SU-DHL-6 (cell line): Measurements from ENCODE around the gene ATIC.

Source experiments
- H2AFZ ChIP-seq: fragments of 200-600 bp; sonication (generic); 2 replicates; pipeline ENCODE4 v1.6.1; 2014; ENCODE audit warnings: low read depth, mild to moderate bottlenecking, moderate library complexity, mixed read lengths, antibody characterized with exemption, low read length; ENCODE audit not compliant: severe bottlenecking
- H3F3A ChIP-seq: fragments of 200-600 bp; shearing (Covaris generic); 2 replicates; pipeline ENCODE4 v1.6.0; 2016; ENCODE audit warnings: antibody characterized with exemption, mild to moderate bottlenecking; ENCODE audit not compliant: insufficient read depth
- H3K27ac ChIP-seq: fragments of 200-600 bp; sonication (generic); 2 replicates; pipeline ENCODE4 v1.5.1; 2016; ENCODE audit warnings: low read depth, mild to moderate bottlenecking, low read length, moderate library complexity, mixed read lengths
- H3K27me3 ChIP-seq: fragments of 200-600 bp; sonication (generic), shearing (Covaris generic); 2 replicates; pipeline ENCODE4 v1.6.0; 2014; ENCODE audit warnings: mild to moderate bottlenecking, low read length
- H3K36me3 ChIP-seq: fragments of 200-600 bp; sonication (generic); 2 replicates; pipeline ENCODE4 v1.6.1; 2014; ENCODE audit warnings: mild to moderate bottlenecking, low read length, mixed read lengths
- H3K4me2 ChIP-seq: fragments of 300-600, 200-600 bp; shearing (Covaris generic), sonication (generic); 2 replicates; pipeline ENCODE4 v1.6.0; 2014; ENCODE audit warnings: low read length, low read depth, mild to moderate bottlenecking; ENCODE audit not compliant: poor library complexity, severe bottlenecking
- H3K4me3 ChIP-seq: fragments of 200-600 bp; sonication (generic); 2 replicates; pipeline ENCODE4 v1.5.1; 2014; ENCODE audit warnings: antibody characterized with exemption, low read length, mild to moderate bottlenecking, mixed read lengths; ENCODE audit not compliant: insufficient read depth, poor library complexity, severe bottlenecking
- H3K79me2 ChIP-seq: fragments of 200-600 bp; sonication (generic); 2 replicates; pipeline ENCODE4 v1.6.1; 2014; ENCODE audit warnings: mild to moderate bottlenecking, low read length, moderate library complexity; ENCODE audit not compliant: insufficient read depth
- H3K9ac ChIP-seq: fragments of 200-600 bp; sonication (generic); 2 replicates; pipeline ENCODE4 v1.7.0; 2014; ENCODE audit warnings: mild to moderate bottlenecking, low read length
- H3K9me2 ChIP-seq: fragments of 200-600 bp; sonication (generic); replicated peaks from 2 replicates; pipeline ENCODE4 v1.6.1; 2014; ENCODE audit warnings: low read length; ENCODE audit not compliant: insufficient read depth
- H3K9me3 ChIP-seq: fragments of 200-600 bp; sonication (generic); 2 replicates; pipeline ENCODE4 v1.6.1; 2014; ENCODE audit warnings: low read length, mixed read lengths; ENCODE audit not compliant: insufficient read depth
- H4K20me1 ChIP-seq: fragments of 200-600 bp; sonication (generic); 2 replicates; pipeline ENCODE4 v1.6.1; 2014; ENCODE audit warnings: low read depth, mild to moderate bottlenecking, antibody characterized with exemption, low read length, moderate library complexity, mixed read lengths
- CTCF ChIP-seq: fragments of 200-600 bp; sonication (generic); IDR thresholded peaks from one replicate; pipeline ENCODE4 v1.5.1; 2017; ENCODE audit warnings: antibody characterized with exemption, mild to moderate bottlenecking, low read length, moderate library complexity; ENCODE audit not compliant: insufficient read depth, poor library complexity, severe bottlenecking
- EZH2phosphoT487 ChIP-seq: fragments of 200-600 bp; sonication (generic), shearing (Covaris generic); conservative IDR thresholded peaks from 2 replicates; pipeline ENCODE4 v1.6.1; 2018; ENCODE audit warnings: mild to moderate bottlenecking, antibody characterized with exemption, low read length, moderate library complexity, mixed read lengths

The ATIC gene

DNA sequence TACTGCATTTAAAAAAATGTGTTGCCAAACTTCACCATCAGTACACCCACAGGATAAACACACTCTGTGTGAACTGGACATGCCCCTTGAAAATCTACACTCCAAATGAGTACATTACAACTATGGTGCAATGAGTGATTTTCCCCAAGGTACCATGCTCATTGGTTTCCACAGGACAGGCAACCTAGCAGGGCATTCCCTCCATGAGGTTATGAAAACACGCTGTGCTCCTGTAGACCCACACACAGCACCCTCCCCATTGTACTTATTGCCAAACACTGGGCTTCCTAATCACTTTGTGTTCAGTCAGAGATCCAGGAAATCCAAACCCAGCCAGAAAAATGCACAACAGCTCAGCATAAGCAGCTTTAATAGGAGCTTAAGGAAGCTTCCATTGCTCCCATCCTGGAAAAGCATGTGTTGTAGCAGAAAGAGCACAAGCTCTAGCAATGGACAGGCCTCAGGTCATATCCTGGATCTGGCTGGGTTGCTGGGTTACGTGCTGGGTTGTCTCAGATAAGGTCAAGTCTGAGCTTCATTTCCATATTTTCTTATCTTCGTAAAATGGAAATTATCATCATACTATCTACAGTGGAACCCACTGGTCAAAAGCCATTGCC, 20.8 kb upstream of the ATIC start:
- Histone ChIP-seq H4K20me1 (no peaks in the 10 kb centered on the region), H3K9ac (no peak overlapping the region), H3K27ac (no peak overlapping the region), H3K36me3 (no peaks in the 10 kb centered on the region), H2AFZ (no peak overlapping the region), H3K9me2 (no peaks in the 10 kb centered on the region), H3K9me3 (no peaks in the 10 kb centered on the region), H3K4me3 (no peak overlapping the region), H3K4me2 (no peak overlapping the region), H3K27me3 (no peaks in the 10 kb centered on the region), H3F3A (no peaks in the 10 kb centered on the region), H3K79me2 (no peaks in the 10 kb centered on the region)
- TF ChIP-seq CTCF (no peak), EZH2phosphoT487 (no peak)

DNA sequence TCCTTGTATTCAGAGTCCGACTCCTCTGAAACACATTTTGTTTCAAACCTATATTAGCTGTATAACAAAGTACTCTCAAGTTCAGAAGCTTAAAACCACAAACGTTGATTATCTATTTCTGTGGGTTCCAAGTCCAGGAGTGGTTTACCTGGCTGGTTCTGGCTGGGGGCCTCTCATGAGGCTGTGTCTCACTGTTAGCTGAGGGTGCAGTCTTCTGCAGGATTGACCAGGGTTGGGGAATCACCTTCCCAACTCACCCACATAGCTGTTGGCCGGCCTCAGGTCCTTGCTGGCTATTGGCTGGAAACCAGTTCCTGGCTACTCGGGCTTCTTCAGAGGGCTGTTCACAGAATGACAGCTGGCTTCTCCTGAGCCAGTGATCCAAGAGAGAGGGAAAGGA, 18.0 kb upstream of the ATIC start:
- no peak overlapping the region for H3K4me2 ChIP-seq
- H4K20me1 ChIP-seq: no peaks in the 10 kb centered on the region
- no peak overlapping the region for H3K4me3 ChIP-seq
- no peaks in the 10 kb centered on the region for H3K27me3 ChIP-seq
- H3K27ac ChIP-seq: no peak overlapping the region
- H3K9ac ChIP-seq: no peak overlapping the region
- H3K9me2 ChIP-seq: no peaks in the 10 kb centered on the region
- no peak overlapping the region for H2AFZ ChIP-seq
- no peaks in the 10 kb centered on the region for H3K9me3 ChIP-seq
- TF ChIP-seq CTCF (no peak), EZH2phosphoT487 (no peak)
- no peaks in the 10 kb centered on the region for H3F3A ChIP-seq
- H3K36me3 ChIP-seq: no peaks in the 10 kb centered on the region
- H3K79me2 ChIP-seq: no peaks in the 10 kb centered on the region

DNA sequence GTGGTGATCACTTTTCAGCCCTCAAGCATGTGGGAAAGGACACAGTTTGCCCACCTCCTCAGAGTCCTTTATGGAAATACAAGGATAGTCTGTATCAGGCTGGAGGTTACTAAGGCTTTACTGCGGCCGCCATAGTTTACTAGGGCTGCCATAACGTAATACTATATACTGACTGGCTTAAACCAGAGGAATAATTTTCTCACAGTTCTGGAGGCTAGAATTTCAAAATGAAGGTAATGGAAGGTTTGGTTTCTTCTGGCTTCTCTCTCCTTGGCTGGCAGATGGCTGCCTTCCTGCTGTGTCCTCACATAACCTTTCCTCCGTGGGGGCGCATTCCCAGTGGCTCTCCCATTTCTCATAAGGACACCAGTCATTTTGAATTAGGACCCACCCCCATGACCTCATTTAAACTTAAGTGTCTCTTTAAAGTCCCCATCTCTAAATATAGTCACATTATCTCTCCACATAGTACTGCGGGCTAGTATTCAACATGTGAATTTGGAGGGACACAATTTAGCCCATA, 12.5 kb upstream of the ATIC start:
- TF ChIP-seq EZH2phosphoT487 (no peak), CTCF (no peak)
- Histone ChIP-seq H3K9me2 (no peaks in the 10 kb centered on the region), H3K9ac (no peak overlapping the region), H3K4me2 (no peak overlapping the region), H3K36me3 (no peaks in the 10 kb centered on the region), H3K27ac (no peak overlapping the region), H4K20me1 (no peaks in the 10 kb centered on the region), H3K79me2 (no peaks in the 10 kb centered on the region), H2AFZ (no peak overlapping the region), H3F3A (no peaks in the 10 kb centered on the region), H3K27me3 (no peaks in the 10 kb centered on the region), H3K9me3 (no peaks in the 10 kb centered on the region), H3K4me3 (no peak overlapping the region)
